ENCODE results near the gene TJP3. TPM values are rescaled to one million over a fixed set of nuclear protein-coding genes. Genes with fewer than 3 reads are reported as not detected.

TJP3 gene
- total RNA-seq, 1 experiment from 2014 or later = not detected

GRCh38 chr19:3682286-3682685, 25.9 kb upstream of the TJP3 start:
- intact Hi-C loops (cut with micrococcal nuclease; ENCODE audit: unreplicated experiment) = no loop called here
- H3K4me1 ChIP-seq (ENCODE audit: insufficient read depth, low read length, poor library complexity, severe bottlenecking) = peaks cover 14% of the 10 kb centered on the region
- POLR2A ChIA-PET (ENCODE audit: low non-redundant PET) = interaction anchor here (0.9 kb wide), 1 partner anchor 22 kb away, joined by 18 read pairs; no protein-coding TSS in a partner anchor
- H3K36me3 ChIP-seq (ENCODE audit: insufficient read depth, low read length, poor library complexity, severe bottlenecking) = no peaks in the 10 kb centered on the region
- CTCF ChIA-PET = no interaction called here
- no TSS peak for BruUV-seq (replicated peaks)
- no peaks in the 10 kb centered on the region for H3K27me3 ChIP-seq (replicated peaks; ENCODE audit: insufficient read depth, low read depth, low read length, poor library complexity)
- H3K9me3 ChIP-seq (ENCODE audit: low read depth, low read length, poor library complexity, severe bottlenecking) = peaks cover 8% of the 10 kb centered on the region
- TF ChIP-seq, protein P1, sequence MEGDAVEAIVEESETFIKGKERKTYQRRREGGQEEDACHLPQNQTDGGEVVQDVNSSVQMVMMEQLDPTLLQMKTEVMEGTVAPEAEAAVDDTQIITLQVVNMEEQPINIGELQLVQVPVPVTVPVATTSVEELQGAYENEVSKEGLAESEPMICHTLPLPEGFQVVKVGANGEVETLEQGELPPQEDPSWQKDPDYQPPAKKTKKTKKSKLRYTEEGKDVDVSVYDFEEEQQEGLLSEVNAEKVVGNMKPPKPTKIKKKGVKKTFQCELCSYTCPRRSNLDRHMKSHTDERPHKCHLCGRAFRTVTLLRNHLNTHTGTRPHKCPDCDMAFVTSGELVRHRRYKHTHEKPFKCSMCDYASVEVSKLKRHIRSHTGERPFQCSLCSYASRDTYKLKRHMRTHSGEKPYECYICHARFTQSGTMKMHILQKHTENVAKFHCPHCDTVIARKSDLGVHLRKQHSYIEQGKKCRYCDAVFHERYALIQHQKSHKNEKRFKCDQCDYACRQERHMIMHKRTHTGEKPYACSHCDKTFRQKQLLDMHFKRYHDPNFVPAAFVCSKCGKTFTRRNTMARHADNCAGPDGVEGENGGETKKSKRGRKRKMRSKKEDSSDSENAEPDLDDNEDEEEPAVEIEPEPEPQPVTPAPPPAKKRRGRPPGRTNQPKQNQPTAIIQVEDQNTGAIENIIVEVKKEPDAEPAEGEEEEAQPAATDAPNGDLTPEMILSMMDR (conservative IDR thresholded peaks at IDR 0.05; ENCODE audit: low read depth, low read length) = no peak
- TF ChIP-seq EZH2 (IDR thresholded peaks at IDR 0.05; ENCODE audit: borderline replicate concordance, low read depth, low read length, poor library complexity, severe bottlenecking) = no peak
- no peak for DNase-seq (ENCODE audit: low spot score)
- no peak overlapping the region for H3K4me3 ChIP-seq (ENCODE audit: low read depth, low read length, poor library complexity, severe bottlenecking)
- H3K27ac ChIP-seq (ENCODE audit: low read depth, low read length, poor library complexity, severe bottlenecking) = peak overlapping the region; percentile 83

- TF ChIP-seq, protein P1 (conservative IDR thresholded peaks at IDR 0.05; ENCODE audit: low read depth, low read length) = no peak
- TF ChIP-seq EZH2 (IDR thresholded peaks at IDR 0.05; ENCODE audit: borderline replicate concordance, low read depth, low read length, poor library complexity, severe bottlenecking) = no peak
- Histone ChIP-seq H3K27me3 (replicated peaks; ENCODE audit: insufficient read depth, low read depth, low read length, poor library complexity) (no peaks in the 10 kb centered on the region), H3K36me3 (ENCODE audit: insufficient read depth, low read length, poor library complexity, severe bottlenecking) (no peaks in the 10 kb centered on the region), H3K4me3 (ENCODE audit: low read depth, low read length, poor library complexity, severe bottlenecking) (no peak overlapping the region), H3K9me3 (ENCODE audit: low read depth, low read length, poor library complexity, severe bottlenecking) (peaks cover 8% of the 10 kb centered on the region), H3K4me1 (ENCODE audit: insufficient read depth, low read length, poor library complexity, severe bottlenecking) (peaks cover 19% of the 10 kb centered on the region), H3K27ac (ENCODE audit: low read depth, low read length, poor library complexity, severe bottlenecking) (peak overlapping the region; percentile 83)
- DNase-seq (ENCODE audit: low spot score) = no peak
- CTCF ChIA-PET = no interaction called here
- intact Hi-C loops (cut with micrococcal nuclease; ENCODE audit: unreplicated experiment) = no loop called here
- BruUV-seq (replicated peaks) = no TSS peak
- POLR2A ChIA-PET (ENCODE audit: low non-redundant PET) = interaction anchor here (0.9 kb wide), 1 partner anchor 22 kb away, joined by 18 read pairs; no protein-coding TSS in a partner anchor
Measured at GRCh38 chr19:3682741-3683404, 25.3 kb upstream of the TJP3 start.

DNA sequence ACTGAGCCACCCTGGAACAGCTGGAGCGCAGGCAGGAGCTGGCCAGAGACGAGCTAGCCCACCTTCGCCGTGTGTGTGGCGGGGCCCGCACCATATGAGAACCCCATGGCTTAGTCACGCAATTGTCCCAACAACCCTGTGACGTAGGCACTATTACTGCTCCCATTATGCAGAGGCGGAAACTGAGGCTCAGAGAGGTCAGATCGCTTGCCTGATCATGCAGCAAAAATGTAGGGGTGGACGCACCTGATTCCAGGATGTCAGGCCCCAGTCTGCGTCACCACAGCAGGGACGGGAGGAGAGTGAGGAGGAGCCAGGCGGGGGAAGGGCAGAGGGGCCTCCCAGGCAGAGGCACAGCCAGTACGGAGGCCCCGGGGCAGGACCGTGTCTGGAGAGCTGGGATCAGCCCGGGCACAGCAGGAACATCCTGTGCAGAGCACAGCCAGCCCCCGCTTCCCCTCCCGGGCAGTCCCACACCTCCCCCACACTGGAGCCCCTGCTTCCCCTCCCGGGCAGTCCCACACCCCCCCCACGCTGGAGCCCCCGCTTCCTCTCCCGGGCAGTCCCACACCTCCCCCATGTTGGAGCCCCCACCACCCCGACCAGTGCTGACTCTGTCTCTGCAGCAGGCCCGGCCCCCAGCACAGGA, 24.7 kb upstream of the TJP3 start:
- no peak for TF ChIP-seq EZH2 (IDR thresholded peaks at IDR 0.05; ENCODE audit: borderline replicate concordance, low read depth, low read length, poor library complexity, severe bottlenecking)
- no TSS peak for BruUV-seq (replicated peaks)
- intact Hi-C loops (cut with micrococcal nuclease; ENCODE audit: unreplicated experiment) = no loop called here
- ChIA-PET POLR2A (ENCODE audit: low non-redundant PET) (no interaction called here), CTCF (interaction anchor here (0.7 kb wide), 1 partner anchor 17 kb away, joined by 3 read pairs; no protein-coding TSS in a partner anchor)
- Histone ChIP-seq H3K27me3 (replicated peaks; ENCODE audit: insufficient read depth, low read depth, low read length, poor library complexity) (no peaks in the 10 kb centered on the region), H3K4me3 (ENCODE audit: low read depth, low read length, poor library complexity, severe bottlenecking) (no peak overlapping the region), H3K27ac (ENCODE audit: low read depth, low read length, poor library complexity, severe bottlenecking) (peak overlapping the region; percentile 83), H3K9me3 (ENCODE audit: low read depth, low read length, poor library complexity, severe bottlenecking) (peaks cover 8% of the 10 kb centered on the region), H3K4me1 (ENCODE audit: insufficient read depth, low read length, poor library complexity, severe bottlenecking) (peaks cover 26% of the 10 kb centered on the region), H3K36me3 (ENCODE audit: insufficient read depth, low read length, poor library complexity, severe bottlenecking) (no peaks in the 10 kb centered on the region)
- peak; percentile 91 for DNase-seq (ENCODE audit: low spot score)
